Stimulated activated CD8-positive, alpha-beta memory T cell treated with anti-CD3 and anti-CD28 coated beads, Interleukin-7, amount 100 ng/mL, for 4 hours (primary cell): ENCODE results near the gene PDE3B.
"Not testable (repeated sequence)": the region's sequence is repeated elsewhere in the genome, so short reads cannot be mapped to it uniquely, and the experiment has no call there.

ENCODE experiments used
- DNase-seq, 2 donors: peaks; one replicate each; pipeline ENCODE4 v3.0.0-alpha.2; 2020; ENCODE audit warnings: low read depth in 2 of 2

The PDE3B gene

DNA sequence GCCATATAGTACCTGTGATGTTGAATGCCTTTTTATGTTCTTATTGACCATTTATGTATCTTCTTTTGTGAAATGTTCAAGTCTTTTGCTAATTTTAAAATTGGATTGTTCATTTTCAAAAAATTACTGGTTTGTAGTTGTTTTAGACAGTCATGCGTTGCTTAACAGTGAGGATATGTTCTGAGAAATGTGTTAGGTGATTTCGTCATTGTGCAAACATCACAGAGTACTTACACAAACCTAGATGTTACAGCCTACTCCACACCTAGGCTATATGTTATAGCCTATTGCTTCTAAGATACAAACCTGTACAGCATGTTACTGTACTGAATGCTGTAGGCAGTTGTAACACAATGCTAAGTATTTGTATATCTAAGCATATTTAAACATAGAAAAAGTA is 32.5 kb downstream of the PDE3B start:
- DNase-seq: no peak

DNA sequence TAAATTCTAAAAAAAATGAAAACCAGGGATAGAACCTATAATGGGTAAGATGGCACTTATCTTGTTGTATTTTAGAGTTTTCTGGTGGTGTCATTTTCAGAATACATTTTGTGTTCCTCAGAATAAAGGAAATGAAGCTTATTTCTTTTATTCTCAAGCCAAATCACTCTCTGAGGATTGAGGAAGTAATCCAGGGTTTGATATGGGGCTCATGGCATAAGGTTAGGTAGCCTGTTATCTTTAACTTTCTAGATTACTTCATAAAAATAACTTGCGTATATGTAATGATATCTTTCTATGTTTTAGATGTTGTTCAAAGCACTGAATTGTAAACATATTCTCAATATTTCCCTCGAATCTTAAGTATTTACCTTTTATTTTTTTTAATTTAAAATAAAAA is 33.5 kb downstream of the PDE3B start:
- no peak for DNase-seq

DNA sequence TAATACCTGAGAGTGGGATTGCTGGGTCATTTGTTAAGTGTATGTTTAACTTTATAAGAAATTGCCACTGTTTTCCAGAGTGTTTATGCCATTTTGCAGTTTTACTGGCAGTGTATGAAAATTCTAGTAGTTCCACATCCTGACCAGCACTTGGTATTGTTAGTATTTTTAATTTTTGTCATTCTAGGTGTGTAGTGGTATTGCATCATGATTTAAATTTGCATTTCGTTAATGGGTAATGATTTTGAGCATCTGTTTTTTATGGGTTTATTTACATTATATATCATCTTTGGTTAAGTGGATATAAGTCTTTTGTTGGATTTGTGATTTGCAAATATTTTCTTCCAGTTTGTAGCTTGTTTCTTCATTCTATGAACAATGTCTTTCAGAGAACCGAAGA is 34.7 kb downstream of the PDE3B start:
- DNase-seq: no peak

DNA sequence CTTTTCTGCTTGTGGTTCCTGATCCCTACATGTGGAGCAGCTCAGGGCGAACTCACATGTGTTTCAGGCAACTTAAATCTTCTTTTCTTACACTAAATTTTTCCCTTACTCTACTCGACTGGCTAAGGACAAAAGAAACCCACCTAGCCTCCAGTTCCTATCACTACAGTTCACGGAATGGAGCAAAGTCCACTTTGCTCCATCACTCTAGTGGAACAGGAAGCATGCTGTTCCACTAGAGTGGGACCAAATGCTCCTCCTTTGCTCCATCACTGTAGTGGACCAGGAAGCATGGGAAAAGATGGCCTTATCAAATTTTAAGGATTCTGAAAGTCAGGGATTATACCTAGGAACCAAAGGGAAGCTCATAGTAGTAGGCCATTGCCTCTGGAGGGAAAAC is 36.1 kb downstream of the PDE3B start:
- no peak for DNase-seq

DNA sequence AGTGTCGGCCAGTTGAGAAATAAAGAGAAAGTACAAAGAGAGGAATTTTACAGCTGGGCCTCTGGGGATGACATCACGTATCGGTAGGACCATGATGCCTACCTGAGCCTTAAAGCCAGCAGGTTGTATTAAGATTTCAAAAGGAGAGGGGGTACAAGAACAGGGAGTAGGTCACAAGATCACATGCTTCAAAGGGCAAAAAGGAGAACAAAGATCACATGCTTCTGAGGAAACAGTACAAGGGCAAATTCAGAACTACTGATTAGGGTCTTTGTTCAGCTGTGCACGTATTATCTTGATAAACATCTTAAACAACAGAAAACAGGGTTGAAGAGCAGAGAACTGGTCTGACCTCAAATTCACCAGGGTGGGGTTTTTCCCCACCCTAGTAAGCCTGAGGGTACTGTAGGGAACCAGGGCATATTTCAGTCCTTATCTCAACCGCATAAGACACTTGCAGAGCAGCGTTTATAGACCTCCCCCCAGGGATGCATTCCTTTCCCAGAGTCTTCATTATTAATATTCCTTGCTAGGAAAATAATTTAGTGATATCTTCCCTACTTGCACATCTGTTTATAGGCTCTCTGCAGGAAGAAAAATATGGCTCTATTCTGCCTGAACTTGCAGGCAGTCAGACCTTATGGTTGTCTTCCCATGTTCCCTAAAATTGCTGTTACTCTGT is 40.8 kb downstream of the PDE3B start:
- DNase-seq: not testable (repeated sequence)

DNA sequence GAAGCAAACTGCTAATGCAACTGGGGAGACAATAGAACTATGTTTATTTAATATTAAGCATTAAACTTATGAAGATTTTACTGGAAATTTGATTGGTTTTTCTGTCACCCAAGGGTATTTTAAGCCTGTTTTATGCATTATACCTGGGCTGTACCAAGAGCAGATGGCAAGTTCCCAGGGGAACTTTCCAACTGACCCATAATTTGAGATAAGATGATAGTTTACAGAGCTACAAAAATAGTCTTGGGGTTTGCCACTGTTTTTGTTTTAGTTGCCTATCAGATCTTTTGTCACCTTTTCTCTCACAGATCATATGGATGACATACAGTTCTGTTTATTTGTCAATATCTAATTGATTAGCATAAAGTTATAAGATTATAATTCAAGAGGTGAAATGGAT is 43.9 kb downstream of the PDE3B start:
- no peak for DNase-seq

DNA sequence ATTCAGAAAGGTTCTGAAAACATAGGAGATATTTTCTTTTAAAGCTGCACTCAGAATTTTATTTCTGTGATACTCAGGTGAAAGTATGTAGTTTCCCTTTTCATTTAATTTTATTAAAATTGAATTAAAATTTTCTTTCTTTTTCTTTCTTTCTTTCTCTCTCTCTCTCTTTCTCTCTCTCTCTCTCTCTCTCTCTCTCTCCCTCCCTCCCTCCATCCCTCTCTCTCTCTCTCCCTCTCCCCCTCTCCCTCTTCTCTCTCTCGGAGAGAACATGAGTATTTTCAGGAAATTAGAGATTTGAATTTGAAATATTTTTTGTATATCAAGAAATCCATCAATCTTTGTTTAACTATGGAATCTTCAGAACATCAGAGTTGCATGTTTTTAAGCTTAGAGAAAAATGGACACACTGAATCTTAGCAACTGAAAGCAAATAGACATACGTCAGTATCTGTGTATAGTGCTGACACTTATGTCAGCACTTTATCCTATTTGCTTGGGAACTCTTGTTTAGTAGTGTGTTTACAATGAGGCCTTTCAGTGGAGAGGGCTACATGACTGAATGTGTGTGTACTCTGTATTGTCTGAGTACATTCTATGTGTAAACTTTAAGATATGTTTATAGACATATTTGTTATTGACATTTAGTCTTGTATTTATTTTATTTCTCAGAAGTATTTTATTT is 44.5 kb downstream of the PDE3B start:
- no peak for DNase-seq

DNA sequence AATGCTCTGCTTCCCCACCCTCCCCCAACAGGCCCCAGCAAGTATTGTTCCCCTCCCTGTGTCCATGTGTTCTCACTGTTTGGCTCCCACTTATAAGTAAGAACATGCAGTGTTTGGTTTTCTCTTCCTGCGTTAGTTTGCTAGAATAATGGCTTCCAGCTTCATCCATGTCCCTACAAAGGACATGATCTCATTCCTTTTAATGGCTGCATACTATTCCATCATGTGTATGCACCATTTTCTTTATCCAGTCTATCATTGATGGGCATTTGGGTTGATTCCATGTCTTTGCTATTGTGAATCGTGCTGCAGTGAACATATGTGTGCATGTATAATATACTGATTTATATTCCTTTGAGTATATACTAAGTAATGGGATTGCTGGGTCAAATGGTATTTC is 52.1 kb downstream of the PDE3B start:
- not testable (repeated sequence) for DNase-seq

DNA sequence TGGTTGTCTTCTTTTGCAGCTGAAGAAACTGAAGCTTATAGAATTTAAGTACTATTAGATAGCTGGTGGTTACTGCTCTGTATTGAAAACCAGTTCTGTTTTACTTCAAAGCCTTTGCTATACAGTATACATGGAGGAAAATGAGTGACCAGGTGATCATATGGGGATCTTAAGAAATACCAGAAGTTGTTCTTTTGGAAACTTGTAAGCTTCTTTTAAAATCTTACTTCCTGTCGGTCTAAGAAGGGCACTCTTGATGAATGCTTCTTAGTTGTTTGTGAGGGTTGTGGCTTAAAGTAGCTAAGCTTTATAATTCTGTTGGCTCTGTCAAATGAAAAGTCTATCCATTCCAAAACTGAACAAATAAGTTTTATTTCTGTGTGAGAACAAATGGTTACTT is 55.2 kb downstream of the PDE3B start:
- DNase-seq: no peak

DNA sequence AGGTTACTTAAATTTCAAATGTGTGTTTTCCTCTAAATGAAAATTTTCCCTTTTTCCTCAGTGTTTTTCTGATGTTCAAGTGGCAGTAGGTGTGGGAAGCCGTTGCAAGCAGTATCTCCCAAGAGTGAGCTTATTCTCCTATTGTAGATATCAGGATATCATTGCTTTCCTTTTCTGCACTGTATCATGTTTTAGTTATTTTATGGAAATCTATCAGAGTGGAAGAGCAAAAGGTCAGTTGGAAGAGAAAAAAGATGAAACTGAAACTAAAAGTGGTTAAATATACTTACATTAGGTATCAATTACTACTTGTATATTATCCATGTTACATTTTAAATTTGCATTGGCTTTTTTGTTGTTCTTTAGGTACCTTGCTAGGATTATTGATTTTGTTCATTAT is 57.0 kb downstream of the PDE3B start:
- DNase-seq: no peak

DNA sequence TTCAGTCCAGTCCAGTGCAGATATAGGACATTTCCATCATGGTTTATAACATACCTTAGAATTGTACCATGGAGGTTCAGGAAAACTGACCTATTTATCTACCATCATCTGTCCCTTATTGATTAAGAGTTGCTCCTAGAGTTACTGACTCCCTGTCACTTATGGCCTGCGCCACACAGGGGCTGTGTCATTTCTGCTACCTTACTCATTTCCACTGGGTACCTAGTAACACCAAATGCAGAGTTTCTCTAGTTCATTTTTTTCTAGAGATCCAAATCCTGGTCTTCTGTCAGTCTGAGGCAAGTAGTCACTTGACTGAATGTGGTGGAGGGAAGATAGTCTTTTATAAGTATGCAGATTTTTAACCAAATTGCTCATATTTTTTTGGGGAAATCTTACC is 59.2 kb downstream of the PDE3B start:
- DNase-seq: no peak

DNA sequence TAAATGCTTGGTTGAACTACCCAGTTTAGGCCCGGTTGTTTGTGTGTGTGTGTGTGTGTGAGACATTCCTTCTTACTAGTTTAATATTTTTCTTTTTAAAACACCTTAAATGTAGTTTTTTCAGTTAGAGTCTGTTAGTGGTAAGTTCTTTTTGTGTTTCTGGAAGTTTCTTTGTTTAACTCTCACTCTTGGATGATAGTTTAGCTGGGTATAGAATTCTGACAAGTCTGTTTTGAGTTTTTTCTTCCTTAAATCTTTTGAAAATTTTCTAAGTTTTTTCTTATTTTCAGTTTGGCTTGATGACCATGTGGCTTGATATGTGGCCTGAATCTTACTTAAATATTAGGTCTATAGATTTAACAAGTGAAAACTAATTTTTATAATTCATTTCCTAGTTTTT is 60.1 kb downstream of the PDE3B start:
- DNase-seq: no peak

DNA sequence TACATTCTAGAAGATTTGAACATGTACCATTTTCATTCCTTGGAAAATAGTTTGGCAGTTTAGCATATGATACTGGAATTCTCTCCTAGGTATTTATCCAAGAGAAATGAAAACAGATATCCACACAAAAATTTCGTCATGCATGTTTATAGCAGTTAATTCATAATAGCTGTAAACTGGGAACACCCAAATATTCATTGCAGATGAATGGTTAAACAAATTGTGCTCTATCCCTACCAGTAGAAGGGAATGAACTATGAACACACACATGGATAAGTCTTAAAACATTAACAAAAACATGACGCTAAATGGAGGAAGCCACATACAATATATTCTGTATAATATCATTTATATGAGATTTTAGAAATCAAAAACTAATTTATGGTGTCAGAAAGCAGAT is 61.5 kb downstream of the PDE3B start:
- no peak for DNase-seq

DNA sequence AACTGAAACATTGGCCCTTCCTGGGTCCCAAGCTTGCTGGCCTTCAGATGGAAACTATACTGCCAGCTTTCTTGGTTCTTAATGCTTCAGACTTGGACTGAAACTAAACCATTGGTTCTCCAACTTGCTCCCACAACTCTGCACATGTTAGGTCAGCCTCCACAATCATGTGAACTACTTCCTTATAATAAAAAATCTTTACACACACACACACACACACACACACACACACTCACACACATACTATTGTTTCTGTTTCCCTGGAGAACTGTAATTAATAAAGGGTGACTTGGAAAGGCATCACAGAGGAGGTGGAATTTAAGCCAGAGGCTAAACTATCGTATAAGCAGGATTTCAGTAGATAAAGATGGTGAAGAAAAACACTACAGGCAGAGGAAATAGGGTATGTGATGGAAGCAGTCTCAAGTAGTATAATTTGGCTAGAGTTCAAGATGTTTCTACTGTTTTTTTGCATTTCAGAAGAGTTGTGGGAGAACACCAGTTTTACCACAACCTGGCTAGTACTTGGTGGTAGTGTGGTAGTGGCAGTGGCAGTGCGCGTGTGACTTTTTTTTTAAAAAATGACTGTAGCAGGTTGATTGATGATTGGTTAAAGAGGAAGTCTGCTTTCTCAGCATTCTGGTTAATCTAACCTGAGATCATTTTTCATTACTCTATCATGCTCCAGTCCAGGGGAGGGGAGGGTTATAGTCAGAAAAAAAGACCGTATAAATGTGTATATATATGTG is 70.1 kb downstream of the PDE3B start:
- no peak for DNase-seq

DNA sequence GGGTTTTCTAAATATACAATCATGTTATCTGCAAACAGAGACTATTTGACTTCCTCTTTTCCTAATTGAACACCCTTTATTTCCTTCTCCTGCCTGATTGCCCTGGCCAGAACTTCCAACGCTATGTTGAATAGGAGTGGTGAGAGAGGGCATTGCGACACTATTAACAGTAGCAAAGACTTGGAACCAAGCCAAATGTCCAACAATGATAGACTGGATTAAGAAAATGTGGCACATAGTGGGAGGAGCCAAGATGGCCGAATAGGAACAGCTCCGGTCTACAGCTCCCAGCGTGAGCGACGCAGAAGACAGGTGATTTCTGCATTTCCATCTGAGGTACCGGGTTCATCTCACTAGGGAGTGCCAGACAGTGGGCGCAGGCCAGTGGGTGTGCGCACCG is 72.1 kb downstream of the PDE3B start:
- DNase-seq: not testable (repeated sequence)

DNA sequence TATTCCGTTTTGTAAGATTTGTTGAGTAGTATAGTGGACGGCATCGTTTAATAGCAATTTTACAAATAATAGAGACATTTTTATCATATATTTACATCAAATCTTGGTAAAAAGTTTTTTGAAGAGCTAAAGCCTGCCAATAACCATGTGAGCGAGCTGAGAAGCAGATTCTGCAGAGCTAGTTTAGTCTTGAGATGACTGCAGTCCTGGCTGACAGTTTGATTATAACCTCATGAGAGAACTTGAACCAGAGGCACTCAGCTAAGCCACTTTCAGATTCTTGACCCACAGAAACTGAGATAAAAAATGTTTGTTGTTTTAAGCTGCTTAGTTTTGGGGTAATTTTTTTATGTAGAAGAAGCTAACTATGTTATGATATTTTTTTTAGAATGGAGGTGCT is 78.9 kb downstream of the PDE3B start:
- no peak for DNase-seq

DNA sequence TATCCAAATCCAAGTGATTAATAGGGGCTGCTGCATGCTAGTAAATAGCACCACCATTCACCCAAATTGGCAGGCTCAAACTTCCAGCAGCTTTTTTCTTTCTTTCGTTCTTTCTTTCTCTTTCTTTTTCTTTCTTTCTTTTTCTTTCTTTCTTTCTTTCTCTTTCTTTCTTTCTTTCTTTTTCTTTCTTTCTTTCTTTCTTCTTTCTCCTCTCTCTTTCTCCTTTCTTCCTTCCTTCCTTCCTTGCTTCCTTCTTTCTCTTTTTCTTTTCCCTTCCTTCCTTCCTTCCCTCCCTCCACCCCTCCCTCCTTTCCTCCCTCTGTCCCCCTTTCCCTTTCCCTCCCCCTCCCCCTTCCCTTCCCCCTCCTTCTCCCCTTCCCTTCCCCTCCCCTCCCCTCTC is 81.5 kb downstream of the PDE3B start:
- no peak for DNase-seq

DNA sequence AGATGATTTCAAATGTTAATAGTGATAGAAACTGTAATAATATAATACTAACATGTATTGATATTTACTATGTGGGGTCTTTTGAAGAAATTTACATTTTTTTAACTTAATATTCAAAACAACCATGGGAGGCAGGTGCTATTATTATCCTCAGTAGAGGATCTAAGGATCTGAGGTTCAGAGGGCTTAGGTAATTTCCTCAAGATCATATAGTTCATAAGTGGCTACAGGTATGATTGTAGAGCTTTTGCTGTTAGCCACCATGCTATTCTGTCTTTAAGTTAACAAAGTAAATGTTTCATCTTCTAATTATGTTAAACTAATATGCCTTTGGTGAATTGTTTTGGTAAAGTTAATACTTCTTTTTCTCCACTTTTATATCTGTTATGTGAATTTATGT is 83.6 kb downstream of the PDE3B start:
- no peak for DNase-seq

DNA sequence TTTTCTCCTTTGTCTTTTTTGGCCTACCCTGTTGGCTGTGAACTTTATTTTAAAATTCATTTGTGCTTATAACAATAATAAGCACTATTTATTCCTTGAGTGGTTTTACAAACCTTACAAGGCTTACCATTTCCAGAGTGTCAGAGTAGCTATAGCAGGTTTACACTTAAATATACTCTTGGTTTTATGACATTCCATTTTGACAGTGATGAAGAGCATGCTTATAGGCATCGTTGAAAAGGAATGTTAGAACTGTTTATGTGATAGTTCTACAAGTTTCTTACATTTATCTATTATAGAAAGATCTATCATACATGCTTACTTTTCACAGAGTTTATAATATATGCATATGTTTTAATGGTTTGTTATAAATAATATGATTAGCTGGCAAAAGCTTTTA is 84.1 kb downstream of the PDE3B start:
- no peak for DNase-seq

DNA sequence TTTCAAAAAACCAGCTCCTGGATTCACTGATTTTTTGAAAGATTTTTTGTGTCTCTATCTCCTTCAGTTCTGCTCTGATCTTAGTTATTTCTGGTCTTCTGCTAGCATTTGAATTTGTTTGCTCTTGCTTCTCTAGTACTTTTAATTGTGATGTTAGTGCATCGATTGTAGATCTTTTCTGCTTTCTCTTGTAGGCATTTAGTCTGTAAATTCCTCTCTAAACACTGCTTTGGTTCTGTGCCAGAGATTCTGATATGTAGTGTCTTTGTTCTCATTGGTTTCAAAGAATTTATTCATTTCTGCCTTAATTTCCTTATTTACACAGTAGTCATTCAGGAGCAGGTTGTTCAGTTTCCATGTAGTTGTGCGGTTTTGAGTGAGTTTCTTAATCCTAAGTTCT is 96.9 kb downstream of the PDE3B start:
- DNase-seq: not testable (repeated sequence)

DNA sequence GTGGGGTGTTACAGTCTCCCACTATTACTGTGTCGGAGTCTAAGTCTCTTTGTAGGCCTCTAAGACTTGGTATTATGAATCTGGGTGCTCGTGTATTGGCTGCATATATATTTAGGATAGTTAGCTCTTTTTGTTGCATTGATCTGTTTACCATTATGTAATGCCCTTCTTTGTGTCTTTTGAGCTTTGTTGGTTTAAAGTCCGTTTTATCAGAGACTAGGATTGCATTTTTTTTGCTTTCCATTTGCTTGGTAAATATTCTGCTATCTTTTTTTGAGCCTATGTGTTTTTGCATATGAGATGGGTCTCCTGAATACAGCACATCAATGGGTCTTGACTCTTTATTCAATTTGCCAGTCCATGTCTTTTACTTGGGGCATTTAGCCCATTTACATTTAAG is 97.6 kb downstream of the PDE3B start:
- no peak for DNase-seq

DNA sequence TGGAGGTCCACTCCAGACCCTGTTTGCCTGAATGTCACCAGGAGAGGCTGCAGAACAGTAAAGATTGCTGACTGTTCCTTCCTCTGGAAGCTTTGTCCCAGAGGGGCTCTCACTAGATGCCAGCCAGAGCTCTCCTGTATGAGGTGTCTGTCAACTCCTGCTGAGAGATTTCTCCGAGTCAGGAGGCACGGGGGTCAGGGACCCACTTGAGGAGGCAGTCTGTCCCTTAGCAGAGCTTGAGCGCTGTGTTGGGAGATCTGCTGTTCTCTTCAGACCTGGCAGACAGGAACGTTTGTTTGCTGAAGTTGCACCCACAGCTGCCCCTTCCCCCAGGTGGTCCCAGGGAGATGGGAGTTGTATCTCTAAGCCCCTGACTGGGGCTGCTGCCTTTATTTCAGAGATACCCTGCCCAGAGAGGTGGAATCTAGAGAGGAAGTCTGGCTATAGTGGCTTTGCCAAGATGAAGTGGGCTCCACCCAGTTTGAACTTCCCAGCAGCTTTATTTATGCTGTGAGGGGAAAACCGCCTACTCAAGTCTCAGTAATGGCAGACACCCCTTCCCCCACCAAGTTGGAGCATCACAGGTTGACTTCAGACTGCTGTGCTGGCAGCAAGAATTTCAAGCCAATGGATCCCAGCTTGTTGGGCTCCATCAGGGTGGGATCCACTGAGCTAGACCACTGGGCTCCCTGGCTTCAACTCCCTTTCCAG is 99.4 kb downstream of the PDE3B start:
- DNase-seq: no peak
